CD14-positive monocyte (primary cell): ENCODE results near the gene BEX3. TPM values are rescaled to one million over a fixed set of nuclear protein-coding genes. Genes with fewer than 3 reads are reported as not detected.
A peak's percentile ranks its signal among the peaks of the same experiment; 100 is the strongest.

Experiments used
- DNase-seq, 3 donors: peaks; one replicate each; pipeline ENCODE4 v3.0.0-alpha.2; 2011 to 2022
- H2AFZ ChIP-seq: 2 replicates; pipeline ENCODE4 v1.6.0; 2012; ENCODE audit warnings: mild to moderate bottlenecking, low read depth, low read length, inconsistent platforms; ENCODE audit not compliant: insufficient read depth, poor library complexity, severe bottlenecking
- H3K27ac ChIP-seq, 2 donors: 1 replicate in 1 of 2; 2 replicates in 1 of 2; pipeline ENCODE4 v1.5.1; 2012 to 2013; ENCODE audit warnings: low read length in 2 of 2, control low read depth in 1 of 2, inconsistent platforms in 1 of 2, low read depth in 1 of 2, mild to moderate bottlenecking in 1 of 2
- H3K27me3 ChIP-seq, 2 donors: one replicate each; pipeline versions ENCODE4 v1.6.0 to v1.6.1; 2011 to 2013; ENCODE audit warnings: low read length in 2 of 2; ENCODE audit not compliant: control insufficient read depth in 2 of 2, insufficient read depth in 2 of 2
- H3K36me3 ChIP-seq, 2 donors: replicated peaks in 1 of 2; 1 replicate in 1 of 2; 2 replicates in 1 of 2; pipeline versions ENCODE4 v1.5.1 to v1.6.1; 2012 to 2013; ENCODE audit warnings: low read length in 2 of 2, control low read depth in 1 of 2, inconsistent platforms in 1 of 2, mild to moderate bottlenecking in 1 of 2; ENCODE audit not compliant: insufficient read depth in 2 of 2, control insufficient read depth in 1 of 2
- H3K4me1 ChIP-seq, 2 donors: 1 replicate in 1 of 2; 2 replicates in 1 of 2; pipeline versions ENCODE4 v1.5.1 to v1.6.1; 2012 to 2013; ENCODE audit warnings: low read length in 2 of 2, control low read depth in 1 of 2, inconsistent platforms in 1 of 2, mild to moderate bottlenecking in 1 of 2, moderate library complexity in 1 of 2; ENCODE audit not compliant: insufficient read depth in 2 of 2, control insufficient read depth in 1 of 2
- H3K4me2 ChIP-seq: replicated peaks from 2 replicates; pipeline ENCODE3; 2012; ENCODE audit warnings: low read length, moderate library complexity, mild to moderate bottlenecking; ENCODE audit not compliant: poor library complexity, severe bottlenecking; ENCODE audit errors: extremely low read depth
- H3K4me3 ChIP-seq, 3 experiments: fragments of 200-600 bp in 1 of 3; sonication (generic) in 1 of 3; replicated peaks in 1 of 3; 1 replicate in 2 of 3; 2 replicates in 1 of 3; pipeline ENCODE4 v1.5.1; 2011 to 2013; ENCODE audit warnings: low read length in 3 of 3, mild to moderate bottlenecking in 3 of 3, control low read depth in 2 of 3, low read depth in 2 of 3, inconsistent platforms in 1 of 3, moderate library complexity in 1 of 3
- H3K79me2 ChIP-seq: 2 replicates; pipeline ENCODE4 v1.6.0; 2012; ENCODE audit warnings: mild to moderate bottlenecking, control low read depth, inconsistent platforms, low read length, moderate library complexity; ENCODE audit not compliant: insufficient read depth
- H3K9ac ChIP-seq: 2 replicates; pipeline ENCODE4 v1.6.0; 2017; ENCODE audit warnings: low read length, mild to moderate bottlenecking; ENCODE audit not compliant: insufficient read depth, poor library complexity, severe bottlenecking
- H3K9me3 ChIP-seq, 2 donors: replicated peaks in 1 of 2; 1 replicate in 1 of 2; 2 replicates in 1 of 2; pipeline versions ENCODE4 v1.5.1 to v1.6.1; 2012 to 2013; ENCODE audit warnings: low read length in 2 of 2, control low read depth in 1 of 2; ENCODE audit not compliant: control insufficient read depth in 1 of 2, insufficient read depth in 1 of 2
- H4K20me1 ChIP-seq: 2 replicates; pipeline ENCODE4 v1.6.0; 2012; ENCODE audit warnings: mild to moderate bottlenecking, low read length, control low read depth, moderate library complexity; ENCODE audit not compliant: insufficient read depth
- H3K27ac Mint-ChIP-seq, 7 donors: one replicate each; pipeline ENCODE4 v1.8.0; 2020; ENCODE audit warnings: mild to moderate bottlenecking in 7 of 7, mixed read lengths in 7 of 7, moderate library complexity in 6 of 7, inconsistent platforms in 2 of 7
- H3K27me3 Mint-ChIP-seq, 3 donors: one replicate each; pipeline ENCODE4 v1.8.0; 2021 to 2022; ENCODE audit warnings: low read depth in 3 of 3, mild to moderate bottlenecking in 3 of 3, mixed read lengths in 3 of 3, moderate library complexity in 3 of 3, inconsistent platforms in 1 of 3
- H3K36me3 Mint-ChIP-seq, 2 donors: one replicate each; pipeline ENCODE4 v1.8.0; 2020; ENCODE audit warnings: mixed read lengths in 2 of 2, inconsistent platforms in 1 of 2, mild to moderate bottlenecking in 1 of 2
- H3K4me1 Mint-ChIP-seq: one replicate; pipeline ENCODE4 v1.8.0; 2020; ENCODE audit warnings: mild to moderate bottlenecking, mixed read lengths
- H3K4me3 Mint-ChIP-seq, 2 donors: one replicate each; pipeline ENCODE4 v1.8.0; 2020; ENCODE audit warnings: mild to moderate bottlenecking in 2 of 2, mixed read lengths in 2 of 2, moderate library complexity in 1 of 2
- H3K9me3 Mint-ChIP-seq, 7 donors: one replicate each; pipeline ENCODE4 v1.8.0; 2020 to 2022; ENCODE audit warnings: mixed read lengths in 7 of 7, mild to moderate bottlenecking in 6 of 7, moderate library complexity in 6 of 7, inconsistent platforms in 2 of 7
- CTCF ChIP-seq: fragments of 200-600 bp; IDR thresholded peaks from one replicate; pipeline ENCODE4 v1.8.0; 2022; ENCODE audit warnings: antibody characterized with exemption, mild to moderate bottlenecking
- WGBS: methylation state at CpG from one replicate; pipeline ENCODE4 v1.1.5; 2013; ENCODE audit warnings: missing lambda C conversion rate; ENCODE audit not compliant: insufficient coverage; 5-methylcytosine and 5-hydroxymethylcytosine counted together
- intact Hi-C, 2 donors: fragments of 100-400 bp; cut with micrococcal nuclease; formaldehyde crosslinking; loops; one replicate each; pipeline versions ENCODE4 v1.15.0 to v1.15.1; 2023
- polyA plus RNA-seq, 3 donors: library from polyadenylated mRNA; depleted of rRNA in 1 of 3; unstranded in 2 of 3; stranded (reverse) in 1 of 3; fragments of 300-500 nt in 2 of 3; fragments of >200 nt in 1 of 3; fragmentation: Illumina TruSeq in 2 of 3; gene quantifications; 1 replicate in 2 of 3; 2 replicates in 1 of 3; pipeline ENCODE4 v1.2.3, GENCODE V29; 2012 to 2021

The BEX3 gene
- polyA plus RNA-seq, 3 donors: 0.49 to 2.7 (median 2.0) TPM

DNA sequence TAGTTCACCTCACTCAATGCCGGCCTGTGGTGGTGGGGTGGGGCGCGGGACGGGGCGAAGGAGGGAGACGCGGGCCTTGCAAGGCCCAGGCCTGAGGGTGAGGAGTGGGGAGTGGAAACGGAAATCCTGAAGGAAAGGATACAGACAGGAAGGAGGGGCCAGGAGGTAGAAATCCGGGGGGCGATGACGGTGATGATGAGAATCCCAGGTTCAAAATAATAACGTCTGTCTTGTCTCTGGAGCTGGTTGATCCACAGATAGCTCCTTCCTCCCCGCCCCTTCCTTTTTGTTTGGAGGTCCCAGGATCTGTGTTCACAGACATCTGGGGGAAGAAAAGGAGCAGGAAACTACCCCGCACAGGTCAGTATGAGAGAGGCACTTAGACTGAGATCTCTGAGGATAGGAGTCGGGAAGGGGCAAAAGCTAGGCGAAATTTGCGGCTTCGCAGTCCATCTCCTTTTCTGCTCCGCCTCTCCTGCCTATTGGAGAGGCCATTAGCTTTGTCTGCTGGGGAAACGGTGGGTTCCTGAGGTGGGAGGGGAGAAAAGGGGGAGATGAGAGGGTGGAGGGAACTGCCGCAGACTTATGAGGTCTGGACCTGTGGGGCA, 45.6 kb upstream of the BEX3 start:
- Histone ChIP-seq H3K4me2 (no peak overlapping the region), H3K36me3 (no peaks in the 10 kb centered on the region), H3K27ac (no peak overlapping the region), H3K9me3 (no peaks in the 10 kb centered on the region), H3K4me1 (no peaks in the 10 kb centered on the region), H3K27me3 (peaks cover 17 to 27% of the 10 kb centered on the region in 2 donors), H2AFZ (no peak overlapping the region), H3K4me3 (no peak overlapping the region), H3K79me2 (no peaks in the 10 kb centered on the region), H3K9ac (no peak overlapping the region), H4K20me1 (no peaks in the 10 kb centered on the region)
- no peaks in the 10 kb centered on the region for H3K36me3 Mint-ChIP-seq
- H3K4me1 Mint-ChIP-seq: peaks cover 10% of the 10 kb centered on the region
- no peak overlapping the region for H3K27ac Mint-ChIP-seq
- DNase-seq: no peak
- no peak for TF ChIP-seq CTCF
- peaks cover 0 to 8% (median 0%) of the 10 kb centered on the region in 7 donors for H3K9me3 Mint-ChIP-seq
- peaks cover 21 to 33% (median 23%) of the 10 kb centered on the region in 3 donors for H3K27me3 Mint-ChIP-seq
- 29% methylated on average over 9 of the region's 21 CpGs for WGBS
- peak overlapping the region in 1 of 2 donors; percentile 73 for H3K4me3 Mint-ChIP-seq
- intact Hi-C loops: no loop called here

- no peaks in the 10 kb centered on the region for H3K36me3 ChIP-seq
- Mint-ChIP-seq H3K4me1 (no peaks in the 10 kb centered on the region), H3K4me3 (no peak overlapping the region), H3K36me3 (no peaks in the 10 kb centered on the region), H3K27ac (no peak overlapping the region), H3K9me3 (no peaks in the 10 kb centered on the region), H3K27me3 (peaks cover 0 to 13% (median 1%) of the 10 kb centered on the region in 3 donors)
- no peak overlapping the region for H2AFZ ChIP-seq
- TF ChIP-seq CTCF: no peak
- no peaks in the 10 kb centered on the region for H3K4me1 ChIP-seq
- no peaks in the 10 kb centered on the region for H4K20me1 ChIP-seq
- no peak for DNase-seq
- H3K27me3 ChIP-seq: peaks cover 0 to 2% of the 10 kb centered on the region in 2 donors
- H3K9me3 ChIP-seq: no peaks in the 10 kb centered on the region
- H3K4me2 ChIP-seq: no peak overlapping the region
- no CpG with 5 or more reads among the region's 3 CpGs for whole genome bisulfite sequencing
- intact Hi-C loops: no loop called here
- no peak overlapping the region for H3K9ac ChIP-seq
- H3K27ac ChIP-seq: no peak overlapping the region
- no peaks in the 10 kb centered on the region for H3K79me2 ChIP-seq
- H3K4me3 ChIP-seq: no peak overlapping the region
These were observed 37.7 kb upstream of the BEX3 start for GRCh38 chrX:103338663-103339062.
